Ovary (tissue), 3 donors: ENCODE data around the gene NOX3.

Source experiments
- CTCF ChIP-seq, 3 donors: fragments of 450-650 bp in 2 of 3; fragments of 200-600 bp in 1 of 3; IDR thresholded peaks; one replicate each; pipeline versions ENCODE4 v1.5.1 to v1.8.0; 2016 to 2022; ENCODE audit warnings: antibody characterized with exemption in 3 of 3, mild to moderate bottlenecking in 1 of 3
- EP300 ChIP-seq: sonication (generic); formaldehyde crosslinking; IDR thresholded peaks from one replicate; pipeline ENCODE4 v1.6.1; 2017; ENCODE audit warnings: antibody characterized with exemption
- POLR2A ChIP-seq: fragments of 450-650 bp; IDR thresholded peaks from one replicate; pipeline ENCODE4 v1.6.1; 2017; ENCODE audit warnings: antibody characterized with exemption, mild to moderate bottlenecking, moderate library complexity
- donor health status: DM: no; HTN: no; CAD: no.

- TF ChIP-seq CTCF (IDR thresholded peaks at IDR 0.05) (no peak), EP300 (no peak), POLR2A (no peak)
Observed at GRCh38 chr6:155504848-155505607, 49.4 kb upstream of the NOX3 start.
